Panc1 (cell line): ENCODE results near the gene TRERF1. TPM values are rescaled to one million over a fixed set of nuclear protein-coding genes. Genes with fewer than 3 reads are reported as not detected.

ENCODE experiments used
- ATAC-seq: fragments of 200-7000 bp; cut with Tn5 transposase; 2 replicates; pipeline ENCODE4 v1.9.1; 2020; ENCODE audit warnings: mild to moderate bottlenecking, moderate library complexity
- BruUV-seq: library from RNA; stranded (reverse); fragments of 400-500 nt; replicated peaks from 2 replicates; lab custom pipeline; 2021; lab: Mats Ljungman, UMichigan
- CTCF ChIA-PET: fragments of 300-600 bp; sonication (Branson Sonifier 250); formaldehyde crosslinking; loops from one replicate; lab custom pipeline; 2022; ENCODE audit warnings: antibody characterized with exemption; lab: Charles Lee
- POLR2A ChIA-PET: fragments of 300-600 bp; sonication (Branson Sonifier 250); formaldehyde crosslinking; loops from one replicate; lab custom pipeline; 2022; ENCODE audit warnings: antibody characterized with exemption; lab: Charles Lee
- DNase-seq: peaks from one replicate; pipeline ENCODE4 v3.0.0-alpha.2; 2010; ENCODE audit warnings: low read depth, low spot score
- H3K27ac ChIP-seq: 2 replicates; pipeline ENCODE4 v1.5.1; 2011; ENCODE audit warnings: mild to moderate bottlenecking, low read length, inconsistent platforms
- H3K27me3 ChIP-seq: fragments of 200-500 bp; sonication (Bioruptor generic); 2 replicates; pipeline ENCODE4 v1.6.0; 2014; ENCODE audit warnings: low read length, inconsistent platforms; ENCODE audit not compliant: control insufficient read depth, insufficient read depth
- H3K36me3 ChIP-seq: fragments of 200-500 bp; sonication (Bioruptor generic); 2 replicates; pipeline ENCODE4 v1.5.1; 2014; ENCODE audit warnings: inconsistent platforms, mild to moderate bottlenecking, low read length, moderate library complexity; ENCODE audit not compliant: control insufficient read depth, insufficient read depth
- H3K4me1 ChIP-seq: 2 replicates; pipeline ENCODE4 v1.5.1; 2011; ENCODE audit warnings: inconsistent platforms, mild to moderate bottlenecking, low read length, moderate library complexity; ENCODE audit not compliant: control insufficient read depth, insufficient read depth
- H3K4me3 ChIP-seq, 2 experiments: 2 replicates each; pipeline ENCODE4 v1.5.1; 2011 to 2012; ENCODE audit warnings: low read depth in 2 of 2, low read length in 2 of 2, mild to moderate bottlenecking in 2 of 2, inconsistent platforms in 1 of 2, moderate library complexity in 1 of 2
- H3K9me3 ChIP-seq: fragments of 200-500 bp; sonication (Bioruptor generic); 2 replicates; pipeline ENCODE4 v1.5.1; 2014; ENCODE audit warnings: low read depth, mild to moderate bottlenecking, inconsistent platforms, low read length, moderate library complexity; ENCODE audit not compliant: control insufficient read depth, insufficient read depth
- CTCF ChIP-seq: fragments of 450-650 bp; IDR thresholded peaks from 2 replicates; pipeline ENCODE4 v1.5.1; 2017; ENCODE audit warnings: mild to moderate bottlenecking
- POLR2AphosphoS5 ChIP-seq: IDR thresholded peaks from 2 replicates; pipeline ENCODE4 v1.6.1; 2012; ENCODE audit warnings: mild to moderate bottlenecking, low read depth, low read length, moderate library complexity
- REST ChIP-seq, 2 experiments: IDR thresholded peaks; 2 replicates each; pipeline ENCODE4 v1.6.1; 2011 to 2012; ENCODE audit warnings: low read depth in 2 of 2, control low read depth in 1 of 2, low read length in 1 of 2, mild to moderate bottlenecking in 1 of 2, moderate library complexity in 1 of 2; ENCODE audit not compliant: insufficient read depth in 1 of 2
- SIN3A ChIP-seq: IDR thresholded peaks from 2 replicates; pipeline ENCODE4 v1.6.1; 2012; ENCODE audit warnings: low read depth, mild to moderate bottlenecking, low read length, moderate library complexity, borderline replicate concordance; ENCODE audit not compliant: insufficient read depth
- TCF7L2 ChIP-seq: IDR thresholded peaks from 2 replicates; pipeline ENCODE4 v1.6.1; 2011; ENCODE audit warnings: mild to moderate bottlenecking, low read depth, low read length, inconsistent platforms
- in situ Hi-C: cut with HindIII; loops from 2 replicates; pipeline ENCODE4 v1.10.0; 2016; ENCODE audit warnings: low sequenced_read_pairs, low pct_unique_long_range_greater_than_20kb
- intact Hi-C: fragments of 100-400 bp; cut with micrococcal nuclease; formaldehyde crosslinking; loops from one replicate; pipeline ENCODE4 v1.10.0; 2022; ENCODE audit not compliant: unreplicated experiment
- total RNA-seq: library from RNA; stranded (reverse); gene quantifications from one replicate; pipeline ENCODE4 v1.2.1, GENCODE V29; 2021; ENCODE audit not compliant: unreplicated experiment

Gene TRERF1
- total RNA-seq, 1 experiment from 2014 or later = 30.6 TPM

- no TSS peak for BruUV-seq
- POLR2A ChIA-PET = interaction anchor here (0.6 to 0.7 kb wide), 2 partner anchors 97 to 225 kb away, joined by 3 read pairs; no protein-coding TSS in a partner anchor
- no peaks in the 10 kb centered on the region for H3K36me3 ChIP-seq
- no peak overlapping the region for H3K4me3 ChIP-seq
- no peaks in the 10 kb centered on the region for H3K27me3 ChIP-seq
- ATAC-seq (no peak), DNase-seq (no peak)
- H3K27ac ChIP-seq = peak overlapping the region; percentile 100
- no peak for TF ChIP-seq SIN3A
- TF ChIP-seq REST (IDR thresholded peaks at IDR 0.05; ENCODE audit: insufficient read depth in 1 of 2, low read depth in 2 of 2, low read length in 1 of 2) = no peak
- TF ChIP-seq TCF7L2 = no peak
- TF ChIP-seq POLR2AphosphoS5 = no peak
- no peak for TF ChIP-seq CTCF
- no peaks in the 10 kb centered on the region for H3K9me3 ChIP-seq
- H3K4me1 ChIP-seq = peaks cover 87% of the 10 kb centered on the region
- CTCF ChIA-PET = interaction anchor here (0.6 kb wide), 2 partner anchors 35 to 45 kb away, joined by 3 to 12 read pairs; no protein-coding TSS in a partner anchor
- intact Hi-C loops = no loop called here
- in situ Hi-C loops = no loop called here
Measured at GRCh38 chr6:42225419-42225818, 226.3 kb downstream of the TRERF1 start.

DNA sequence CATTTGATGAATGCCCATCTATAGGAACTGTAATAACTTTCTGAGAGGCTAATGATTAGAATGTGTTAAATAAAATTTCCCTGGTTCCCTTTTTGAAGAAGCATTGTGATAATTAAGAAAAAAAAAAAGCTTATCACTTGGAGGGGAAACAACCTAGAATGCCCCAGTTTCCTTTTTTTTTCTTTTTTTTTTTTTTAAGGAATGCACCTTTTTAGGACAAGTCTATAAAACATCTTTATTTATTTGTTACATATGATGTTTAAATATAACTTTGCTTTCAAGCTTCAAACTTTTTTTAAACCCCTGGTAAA is 226.7 kb downstream of the TRERF1 start:
- H3K4me3 ChIP-seq = no peak overlapping the region; a peak in 1 of 4 replicates
- ATAC-seq (no peak), DNase-seq (no peak)
- no peaks in the 10 kb centered on the region for H3K36me3 ChIP-seq
- POLR2A ChIA-PET = interaction anchor here (0.6 to 0.7 kb wide), 3 partner anchors 96 to 225 kb away, joined by 3 to 4 read pairs (median 3); no protein-coding TSS in a partner anchor
- peaks cover 87% of the 10 kb centered on the region for H3K4me1 ChIP-seq
- intact Hi-C loops (no loop called here), in situ Hi-C loops (no loop called here)
- CTCF ChIA-PET = interaction anchor here (0.6 kb wide), 1 partner anchor 46 kb away, joined by 12 read pairs; no protein-coding TSS in a partner anchor
- TSS peak; percentile 97 for BruUV-seq
- TF ChIP-seq REST (IDR thresholded peaks at IDR 0.05; ENCODE audit: insufficient read depth in 1 of 2, low read depth in 2 of 2, low read length in 1 of 2) (no peak), TCF7L2 (0 out of 2 replicates have a peak, but pooled peaks have one; percentile 8), CTCF (no peak)
- no peaks in the 10 kb centered on the region for H3K9me3 ChIP-seq
- H3K27ac ChIP-seq = peak overlapping the region; percentile 100
- H3K27me3 ChIP-seq = no peaks in the 10 kb centered on the region
